B cell (primary cell): ENCODE measurements around the gene MACROH2A1. TPM values are rescaled to one million over a fixed set of nuclear protein-coding genes. Genes with fewer than 3 reads are reported as not detected.

Experiments used
- ATAC-seq: fragments of 200-7000 bp; cut with Tn5 transposase; one replicate; pipeline ENCODE4 v1.10.0; 2021; ENCODE audit warnings: low read depth, mild to moderate bottlenecking, moderate number of reproducible peaks, moderate library complexity
- CTCF ChIA-PET: fragments of 350-600 bp; sonication (Branson Sonifier 250); formaldehyde crosslinking; loops from one replicate; lab custom pipeline; 2021; ENCODE audit warnings: antibody characterized with exemption, inconsistent platforms; lab: Charles Lee
- POLR2A ChIA-PET: fragments of 350-600 bp; sonication (Branson Sonifier 250); formaldehyde crosslinking; loops from one replicate; lab custom pipeline; 2021; ENCODE audit warnings: antibody characterized with exemption; lab: Charles Lee
- DNase-seq: peaks from one replicate; pipeline ENCODE4 v3.0.0; 2013
- H2AFZ ChIP-seq: 2 replicates; pipeline ENCODE4 v1.6.1; 2012; ENCODE audit warnings: mild to moderate bottlenecking, low read depth, low read length; ENCODE audit not compliant: insufficient read depth, poor library complexity, severe bottlenecking
- H3K27ac ChIP-seq, 2 donors: 1 replicate in 1 of 2; 2 replicates in 1 of 2; pipeline ENCODE4 v1.5.1; 2012 to 2013; ENCODE audit warnings: low read length in 2 of 2, mild to moderate bottlenecking in 2 of 2, moderate library complexity in 1 of 2
- H3K27me3 ChIP-seq, 4 experiments: fragments of 200-600 bp in 1 of 4; sonication (generic) in 1 of 4; replicated peaks in 1 of 4; 1 replicate in 2 of 4; 2 replicates in 2 of 4; pipeline versions ENCODE4 v1.6.1 to v1.7.0; 2013 to 2016; ENCODE audit warnings: low read length in 3 of 4, mild to moderate bottlenecking in 2 of 4, mixed read lengths in 1 of 4, moderate library complexity in 1 of 4; ENCODE audit not compliant: insufficient read depth in 4 of 4, control insufficient read depth in 3 of 4; ENCODE audit errors: control extremely low read depth in 1 of 4
- H3K36me3 ChIP-seq, 2 experiments: replicated peaks in 1 of 2; 1 replicate in 1 of 2; 2 replicates in 1 of 2; pipeline versions ENCODE4 v1.6.1 to v1.7.1; 2013; ENCODE audit warnings: low read length in 1 of 2; ENCODE audit not compliant: insufficient read depth in 2 of 2, control insufficient read depth in 1 of 2; ENCODE audit errors: control extremely low read depth in 1 of 2, extremely low read depth in 1 of 2
- H3K4me1 ChIP-seq, 2 donors: fragments of 200-600 bp in 1 of 2; sonication (generic) in 1 of 2; 1 replicate in 1 of 2; 2 replicates in 1 of 2; pipeline versions ENCODE4 v1.5.1 to v1.6.1; 2013 to 2017; ENCODE audit warnings: low read length in 2 of 2; ENCODE audit not compliant: control insufficient read depth in 2 of 2, insufficient read depth in 2 of 2
- H3K4me2 ChIP-seq: replicated peaks from 2 replicates; pipeline ENCODE3; 2012; ENCODE audit warnings: mild to moderate bottlenecking, low read depth, low read length; ENCODE audit not compliant: poor library complexity, severe bottlenecking
- H3K4me3 ChIP-seq, 5 experiments: fragments of 200-600 bp in 1 of 5; sonication (generic) in 1 of 5; 1 replicate in 3 of 5; 2 replicates in 2 of 5; pipeline versions ENCODE4 v1.5.1 to v1.7.0; 2011 to 2016; ENCODE audit warnings: low read length in 4 of 5, mild to moderate bottlenecking in 4 of 5, low read depth in 2 of 5, control low read depth in 1 of 5, moderate library complexity in 1 of 5; ENCODE audit not compliant: insufficient read depth in 1 of 5; ENCODE audit errors: control extremely low read depth in 1 of 5, extremely low read depth in 1 of 5
- H3K79me2 ChIP-seq: fragments of 200-600 bp; sonication (generic); one replicate; pipeline ENCODE4 v1.6.0; 2016; ENCODE audit warnings: low read length; ENCODE audit not compliant: control insufficient read depth, insufficient read depth
- H3K9ac ChIP-seq: fragments of 200-600 bp; sonication (generic); 2 replicates; pipeline ENCODE4 v1.6.1; 2017; ENCODE audit warnings: mild to moderate bottlenecking, low read length, moderate library complexity
- H3K9me3 ChIP-seq, 3 donors: one replicate each; pipeline versions ENCODE4 v1.6.1 to v1.7.1; 2013; ENCODE audit warnings: low read length in 2 of 3; ENCODE audit not compliant: control insufficient read depth in 2 of 3, insufficient read depth in 1 of 3; ENCODE audit errors: control extremely low read depth in 1 of 3
- H4K20me1 ChIP-seq: 2 replicates; pipeline ENCODE4 v1.6.0; 2012; ENCODE audit warnings: mild to moderate bottlenecking, low read length; ENCODE audit not compliant: insufficient read depth, control insufficient read depth, poor library complexity, severe bottlenecking
- H3K27ac Mint-ChIP-seq: one replicate; pipeline ENCODE4 v1.8.0; 2021; ENCODE audit warnings: mixed read lengths
- H3K27me3 Mint-ChIP-seq: one replicate; pipeline ENCODE4 v1.8.0; 2021; ENCODE audit warnings: mixed read lengths
- H3K4me1 Mint-ChIP-seq: one replicate; pipeline ENCODE4 v1.8.0; 2021; ENCODE audit warnings: mixed read lengths
- H3K4me3 Mint-ChIP-seq: one replicate; pipeline ENCODE4 v1.8.0; 2021; ENCODE audit warnings: mixed read lengths
- H3K9me3 Mint-ChIP-seq: one replicate; pipeline ENCODE4 v1.8.0; 2022; ENCODE audit warnings: mixed read lengths; ENCODE audit not compliant: insufficient read depth
- CTCF ChIP-seq: fragments of 200-600 bp; IDR thresholded peaks from one replicate; pipeline ENCODE4 v1.8.0; 2022; ENCODE audit warnings: antibody characterized with exemption, mild to moderate bottlenecking
- EZH2 ChIP-seq: IDR thresholded peaks from 2 replicates; pipeline ENCODE4 v1.6.1; 2012; ENCODE audit warnings: borderline replicate concordance, low read depth, mild to moderate bottlenecking, moderate library complexity, low read length; ENCODE audit not compliant: insufficient read depth, poor library complexity, severe bottlenecking
- WGBS: methylation state at CpG from one replicate; pipeline ENCODE4 v1.1.5; 2013; ENCODE audit warnings: missing lambda C conversion rate; ENCODE audit not compliant: insufficient coverage; 5-methylcytosine and 5-hydroxymethylcytosine counted together
- intact Hi-C: fragments of 100-400 bp; cut with micrococcal nuclease; formaldehyde crosslinking; loops from one replicate; pipeline ENCODE4 v1.10.0; 2022
- polyA plus RNA-seq: library from polyadenylated mRNA; depleted of rRNA; stranded (reverse); fragments of >200 nt; gene quantifications from 2 replicates; pipeline ENCODE4 v1.2.3, GENCODE V29; 2012
- total RNA-seq, 2 donors: library from RNA; stranded (reverse); fragments of 120-200 nt in 1 of 2; gene quantifications; 1 replicate in 1 of 2; 2 replicates in 1 of 2; pipeline versions ENCODE4 v1.2.3 to v1.2.4, GENCODE V29; 2013 to 2022

Gene MACROH2A1
- total and polyA plus RNA-seq, 2 donors (not counting 1 experiment from before 2014, with no cell fraction given), result 80.1 to 99.7 TPM

GRCh38 chr5:135330798-135331096, 68.3 kb downstream of the MACROH2A1 start:
- Histone ChIP-seq H3K36me3 (peaks cover 0 to 28% of the 10 kb centered on the region in 2 experiments), H3K9ac (no peak overlapping the region)
- whole genome bisulfite sequencing, result 74% methylated on average over 3 of the region's 3 CpGs

More at GRCh38 chr5:135330798-135331096, 68.3 kb downstream of the MACROH2A1 start:
- no peaks in the 10 kb centered on the region for H3K9me3 Mint-ChIP-seq
- intact Hi-C loops, result no loop called here
- H3K4me1 Mint-ChIP-seq, result no peaks in the 10 kb centered on the region
- CTCF ChIA-PET, result no interaction called here
- POLR2A ChIA-PET, result no interaction called here
- H3K27ac Mint-ChIP-seq, result no peak overlapping the region
- TF ChIP-seq CTCF, result no peak
- no peak for TF ChIP-seq EZH2
- H3K27me3 Mint-ChIP-seq, result no peaks in the 10 kb centered on the region
- Histone ChIP-seq H3K79me2 (no peaks in the 10 kb centered on the region), H3K4me1 (no peaks in the 10 kb centered on the region), H3K4me3 (no peak overlapping the region), H3K27ac (no peak overlapping the region), H3K27me3 (no peaks in the 10 kb centered on the region), H2AFZ (no peak overlapping the region), H4K20me1 (no peaks in the 10 kb centered on the region), H3K4me2 (no peak overlapping the region), H3K9me3 (no peaks in the 10 kb centered on the region)
- DNase-seq (no peak), ATAC-seq (no peak)
- no peak overlapping the region for H3K4me3 Mint-ChIP-seq
